HG03196 (cell line): ENCODE data around the gene FYCO1.

Experiments
- ATAC-seq: cut with Tn5 transposase; IDR thresholded peaks from one replicate; pipeline ENCODE4 v1.9.1; 2021; ENCODE audit not compliant: unreplicated experiment

Gene FYCO1

GRCh38 chr3:45984331-45985312 is 11.0 kb downstream of the FYCO1 start:
- no peak for ATAC-seq

- no peak for ATAC-seq
Observed at GRCh38 chr3:45983770-45984169, 11.9 kb downstream of the FYCO1 start.

- no peak for ATAC-seq
Observed at GRCh38 chr3:45981346-45982074, 14.1 kb downstream of the FYCO1 start.

GRCh38 chr3:45980819-45981218 is 14.8 kb downstream of the FYCO1 start:
- no peak for ATAC-seq

GRCh38 chr3:45980229-45980813 is 15.3 kb downstream of the FYCO1 start:
- no peak for ATAC-seq

- no peak for ATAC-seq
Observed at GRCh38 chr3:45979378-45979777, 16.2 kb downstream of the FYCO1 start.

- ATAC-seq = no peak
Observed at GRCh38 chr3:45978006-45978761, 17.4 kb downstream of the FYCO1 start.

- no peak for ATAC-seq
Observed at GRCh38 chr3:45976191-45977091, 19.2 kb downstream of the FYCO1 start.

GRCh38 chr3:45975686-45976085 is 19.9 kb downstream of the FYCO1 start:
- ATAC-seq = no peak

GRCh38 chr3:45974686-45975085 is 20.9 kb downstream of the FYCO1 start:
- ATAC-seq = no peak

GRCh38 chr3:45972534-45973402 is 22.9 kb downstream of the FYCO1 start:
- ATAC-seq = no peak

- ATAC-seq = no peak
Observed at GRCh38 chr3:45969953-45970352, 25.7 kb downstream of the FYCO1 start.

GRCh38 chr3:45969116-45969515 is 26.5 kb downstream of the FYCO1 start:
- no peak for ATAC-seq

GRCh38 chr3:45968706-45969105 is 26.9 kb downstream of the FYCO1 start:
- no peak for ATAC-seq

- ATAC-seq = no peak
Observed at GRCh38 chr3:45968149-45968548, 27.5 kb downstream of the FYCO1 start.

GRCh38 chr3:45967724-45968123 is 27.9 kb downstream of the FYCO1 start:
- ATAC-seq = no peak

- no peak for ATAC-seq
Observed at GRCh38 chr3:45966950-45967640, 28.5 kb downstream of the FYCO1 start.

GRCh38 chr3:45966371-45966791 is 29.2 kb downstream of the FYCO1 start:
- no peak for ATAC-seq
